SK-N-SH treated with all-trans-retinoic acid at 6 μM for 48 hours (cell line): ENCODE measurements around the gene GNG2.
A peak's percentile ranks its signal among the peaks of the same experiment; 100 is the strongest.

Experiments
- ATAC-seq: fragments of 200-7000 bp; cut with Tn5 transposase; 3 replicates; pipeline ENCODE4 v1.9.1; 2020; ENCODE audit warnings: mild to moderate bottlenecking, moderate library complexity
- ARNTL ChIP-seq: fragments of 450-650 bp; formaldehyde crosslinking; IDR thresholded peaks from 2 replicates; pipeline ENCODE4 v1.5.0; 2020; ENCODE audit warnings: low read depth, mild to moderate bottlenecking, moderate library complexity, borderline replicate concordance
- BACH2 ChIP-seq: fragments of 250-450 bp; sonication (Bioruptor Pico); IDR thresholded peaks from 2 replicates; pipeline ENCODE4 v1.9.0; 2021; ENCODE audit warnings: mild to moderate bottlenecking, borderline replicate concordance
- CSDC2 ChIP-seq: fragments of 250-450 bp; sonication (Bioruptor Pico); IDR thresholded peaks from 2 replicates; pipeline ENCODE4 v1.5.0; 2020; ENCODE audit warnings: mild to moderate bottlenecking, moderate library complexity
- CSRNP3 ChIP-seq: fragments of 250-450 bp; sonication (Bioruptor Pico); IDR thresholded peaks from 2 replicates; pipeline ENCODE4 v1.5.1; 2021; ENCODE audit warnings: mild to moderate bottlenecking, moderate library complexity
- ESRRG ChIP-seq: fragments of 250-450 bp; sonication (Bioruptor Pico); IDR thresholded peaks from 2 replicates; pipeline ENCODE4 v1.6.1; 2021; ENCODE audit warnings: mild to moderate bottlenecking
- ISL1 ChIP-seq: fragments of 250-450 bp; sonication (Bioruptor Pico); IDR thresholded peaks from 2 replicates; pipeline ENCODE4 v2.1.2; 2022; ENCODE audit warnings: mild to moderate bottlenecking, moderate library complexity
- PATZ1 ChIP-seq: fragments of 250-450 bp; sonication (Bioruptor Pico); IDR thresholded peaks from 2 replicates; pipeline ENCODE4 v1.8.0; 2020; ENCODE audit warnings: mild to moderate bottlenecking, moderate library complexity, borderline replicate concordance
- PPARA ChIP-seq: fragments of 250-450 bp; sonication (Bioruptor Pico); IDR thresholded peaks from 2 replicates; pipeline ENCODE4 v1.5.0; 2020; ENCODE audit warnings: mild to moderate bottlenecking, borderline replicate concordance
- RARB ChIP-seq: fragments of 250-450 bp; sonication (Bioruptor Pico); IDR thresholded peaks from 2 replicates; pipeline ENCODE4 v1.8.0; 2021; ENCODE audit warnings: mild to moderate bottlenecking, moderate library complexity
- SNAI2 ChIP-seq: fragments of 250-450 bp; sonication (Bioruptor Pico); IDR thresholded peaks from 2 replicates; pipeline ENCODE4 v1.5.0; 2020; ENCODE audit warnings: mild to moderate bottlenecking, moderate library complexity
- TCF4 ChIP-seq: fragments of 250-450 bp; sonication (Bioruptor Pico); IDR thresholded peaks from 2 replicates; pipeline ENCODE4 v1.8.0; 2021; ENCODE audit warnings: mild to moderate bottlenecking, moderate library complexity, borderline replicate concordance
- TOX ChIP-seq: fragments of 250-450 bp; sonication (Bioruptor Pico); IDR thresholded peaks from 2 replicates; pipeline ENCODE4 v1.8.0; 2021; ENCODE audit warnings: mild to moderate bottlenecking, moderate library complexity, borderline replicate concordance
- ZFP3 ChIP-seq: fragments of 250-450 bp; sonication (Bioruptor Pico); IDR thresholded peaks from 2 replicates; pipeline ENCODE4 v1.5.0; 2020; ENCODE audit warnings: mild to moderate bottlenecking, moderate library complexity
- ZFP30 ChIP-seq: fragments of 450-650 bp; formaldehyde crosslinking; IDR thresholded peaks from 2 replicates; pipeline ENCODE4 v1.5.0; 2022; ENCODE audit warnings: mild to moderate bottlenecking, moderate library complexity
- ZNF70 ChIP-seq: fragments of 450-650 bp; formaldehyde crosslinking; IDR thresholded peaks from 2 replicates; pipeline ENCODE4 v1.5.0; 2020; ENCODE audit warnings: mild to moderate bottlenecking, moderate library complexity
- TF ChIP-seq, protein P1 (sequence below): fragments of 250-450 bp; sonication (Bioruptor Pico); IDR thresholded peaks from 2 replicates; pipeline ENCODE4 v1.5.1; 2020; ENCODE audit warnings: low read depth, mild to moderate bottlenecking, moderate library complexity
- TF ChIP-seq, protein P2 (sequence below): fragments of 250-450 bp; sonication (Bioruptor Pico); IDR thresholded peaks from 2 replicates; pipeline ENCODE4 v1.5.0; 2020; ENCODE audit warnings: mild to moderate bottlenecking, moderate library complexity

Gene GNG2

DNA sequence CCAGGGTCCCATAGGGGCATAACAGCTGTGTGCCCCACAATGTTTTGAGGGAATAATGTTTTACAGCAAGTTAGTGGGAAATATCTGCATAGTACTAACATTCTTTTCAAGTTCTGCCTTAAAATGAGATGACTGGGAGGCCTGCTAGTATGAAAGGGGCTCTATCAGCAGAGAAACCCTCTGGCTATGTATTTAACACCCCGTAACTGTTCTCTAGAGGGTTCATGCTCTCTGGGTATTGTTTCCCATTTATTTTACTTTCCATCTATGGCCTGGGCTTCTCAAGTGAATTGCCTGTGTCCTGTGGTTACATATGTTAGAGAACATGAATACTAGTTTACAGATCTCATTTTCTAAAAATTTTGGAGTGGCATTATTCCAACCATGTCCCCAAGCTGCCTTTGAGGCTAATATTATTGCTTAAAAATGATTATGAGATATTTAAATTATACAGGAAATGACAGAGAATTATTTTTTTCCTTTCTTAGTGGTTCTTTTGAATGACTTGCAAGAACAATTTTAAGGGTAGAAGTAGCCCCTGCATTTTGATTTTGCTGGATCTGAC lies 37.5 kb downstream of the GNG2 start:
- no peak for TF ChIP-seq PATZ1
- no peak for ATAC-seq

DNA sequence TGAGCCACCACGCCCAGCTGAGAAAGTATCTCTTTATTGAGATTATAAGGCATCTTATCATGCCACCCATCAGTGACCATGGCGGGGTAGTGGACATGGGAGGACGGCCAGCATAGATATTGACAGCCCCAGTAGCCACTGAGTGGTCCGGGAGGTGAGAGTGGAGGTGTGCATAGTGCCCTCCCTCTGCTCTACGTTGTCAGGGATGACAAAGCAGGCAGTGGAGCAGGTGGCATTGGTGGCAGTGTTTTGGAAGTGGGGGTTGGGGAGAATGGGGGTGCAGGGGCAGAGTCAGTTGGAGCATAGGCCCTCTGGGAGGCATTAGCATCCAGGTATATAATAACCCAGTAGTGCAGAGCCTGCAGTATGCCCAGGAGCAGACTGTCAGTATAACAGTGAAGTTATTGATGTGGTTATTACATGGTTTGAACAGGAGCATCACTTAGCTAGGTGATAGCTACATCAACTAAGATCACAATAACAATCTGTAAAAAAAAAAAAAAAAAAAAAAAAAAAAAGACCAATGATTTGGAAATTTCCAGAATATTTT lies 41.1 kb downstream of the GNG2 start:
- TF ChIP-seq ISL1 (CRISPR knock-in tag) (no peak), TOX (no peak), CSDC2 (no peak), PPARA (CRISPR knock-in tag) (no peak), ARNTL (CRISPR knock-in tag) (no peak), ZNF70 (CRISPR knock-in tag) (no peak), TCF4 (no peak), ZFP30 (CRISPR knock-in tag) (no peak)
- TF ChIP-seq, protein P1, sequence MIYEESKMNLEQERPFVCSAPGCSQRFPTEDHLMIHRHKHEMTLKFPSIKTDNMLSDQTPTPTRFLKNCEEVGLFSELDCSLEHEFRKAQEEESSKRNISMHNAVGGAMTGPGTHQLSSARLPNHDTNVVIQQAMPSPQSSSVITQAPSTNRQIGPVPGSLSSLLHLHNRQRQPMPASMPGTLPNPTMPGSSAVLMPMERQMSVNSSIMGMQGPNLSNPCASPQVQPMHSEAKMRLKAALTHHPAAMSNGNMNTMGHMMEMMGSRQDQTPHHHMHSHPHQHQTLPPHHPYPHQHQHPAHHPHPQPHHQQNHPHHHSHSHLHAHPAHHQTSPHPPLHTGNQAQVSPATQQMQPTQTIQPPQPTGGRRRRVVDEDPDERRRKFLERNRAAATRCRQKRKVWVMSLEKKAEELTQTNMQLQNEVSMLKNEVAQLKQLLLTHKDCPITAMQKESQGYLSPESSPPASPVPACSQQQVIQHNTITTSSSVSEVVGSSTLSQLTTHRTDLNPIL (CRISPR knock-in tag) = no peak
- no peak for ATAC-seq

GRCh38 chr14:51905656-51906121 lies 45.3 kb downstream of the GNG2 start:
- ATAC-seq = peak; percentile 98
- TF ChIP-seq ISL1 (CRISPR knock-in tag) (0 out of 2 replicates have a peak, but pooled peaks have one; percentile 19), PATZ1 (0 out of 2 replicates have a peak, but pooled peaks have one; percentile 34), RARB (peak; percentile 30; the same call in 1 of the 2 replicates)

- TF ChIP-seq TOX (no peak), ESRRG (CRISPR knock-in tag) (no peak), CSRNP3 (CRISPR knock-in tag) (no peak), ZFP3 (CRISPR knock-in tag) (no peak), PPARA (CRISPR knock-in tag) (no peak), ZNF70 (CRISPR knock-in tag) (no peak), ISL1 (CRISPR knock-in tag) (no peak), CSDC2 (no peak), RARB (no peak), BACH2 (CRISPR knock-in tag) (no peak), SNAI2 (CRISPR knock-in tag) (no peak)
- TF ChIP-seq, protein P2, sequence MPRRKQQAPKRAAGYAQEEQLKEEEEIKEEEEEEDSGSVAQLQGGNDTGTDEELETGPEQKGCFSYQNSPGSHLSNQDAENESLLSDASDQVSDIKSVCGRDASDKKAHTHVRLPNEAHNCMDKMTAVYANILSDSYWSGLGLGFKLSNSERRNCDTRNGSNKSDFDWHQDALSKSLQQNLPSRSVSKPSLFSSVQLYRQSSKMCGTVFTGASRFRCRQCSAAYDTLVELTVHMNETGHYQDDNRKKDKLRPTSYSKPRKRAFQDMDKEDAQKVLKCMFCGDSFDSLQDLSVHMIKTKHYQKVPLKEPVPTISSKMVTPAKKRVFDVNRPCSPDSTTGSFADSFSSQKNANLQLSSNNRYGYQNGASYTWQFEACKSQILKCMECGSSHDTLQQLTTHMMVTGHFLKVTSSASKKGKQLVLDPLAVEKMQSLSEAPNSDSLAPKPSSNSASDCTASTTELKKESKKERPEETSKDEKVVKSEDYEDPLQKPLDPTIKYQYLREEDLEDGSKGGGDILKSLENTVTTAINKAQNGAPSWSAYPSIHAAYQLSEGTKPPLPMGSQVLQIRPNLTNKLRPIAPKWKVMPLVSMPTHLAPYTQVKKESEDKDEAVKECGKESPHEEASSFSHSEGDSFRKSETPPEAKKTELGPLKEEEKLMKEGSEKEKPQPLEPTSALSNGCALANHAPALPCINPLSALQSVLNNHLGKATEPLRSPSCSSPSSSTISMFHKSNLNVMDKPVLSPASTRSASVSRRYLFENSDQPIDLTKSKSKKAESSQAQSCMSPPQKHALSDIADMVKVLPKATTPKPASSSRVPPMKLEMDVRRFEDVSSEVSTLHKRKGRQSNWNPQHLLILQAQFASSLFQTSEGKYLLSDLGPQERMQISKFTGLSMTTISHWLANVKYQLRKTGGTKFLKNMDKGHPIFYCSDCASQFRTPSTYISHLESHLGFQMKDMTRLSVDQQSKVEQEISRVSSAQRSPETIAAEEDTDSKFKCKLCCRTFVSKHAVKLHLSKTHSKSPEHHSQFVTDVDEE = no peak
- no peak for ATAC-seq
Measured at GRCh38 chr14:51908086-51908485, 47.7 kb downstream of the GNG2 start.
